GM19193 (cell line): ENCODE measurements around the gene TMUB1.
A peak's percentile ranks its signal among the peaks of the same experiment; 100 is the strongest.

Experiments
- POLR2A ChIP-seq: IDR thresholded peaks from 4 replicates; pipeline ENCODE4 v1.6.1; 2011; ENCODE audit not compliant: insufficient read depth, insufficient read length; ENCODE audit errors: extremely low read depth

TMUB1 gene

DNA sequence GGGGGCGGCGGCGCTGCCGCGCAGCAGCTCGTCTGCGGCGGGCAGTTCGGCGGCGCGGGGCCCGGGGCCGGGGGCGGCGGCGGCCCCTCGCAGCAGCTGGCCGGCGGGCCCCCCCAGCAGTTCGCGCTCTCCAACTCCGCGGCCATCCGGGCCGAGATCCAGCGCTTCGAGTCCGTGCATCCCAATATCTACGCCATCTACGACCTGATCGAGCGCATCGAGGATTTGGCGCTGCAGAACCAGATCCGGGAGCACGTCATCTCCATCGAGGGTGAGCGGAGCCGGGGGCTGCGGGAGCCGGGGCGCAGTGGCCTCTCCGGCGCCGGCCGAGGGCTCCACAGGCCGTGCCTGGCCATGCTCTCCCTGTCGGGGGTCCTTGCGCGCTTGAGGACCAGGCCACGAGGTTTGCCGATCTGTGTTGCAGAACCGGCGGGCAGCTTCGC lies 3.5 kb upstream of the TMUB1 start:
- no peak for TF ChIP-seq POLR2A

DNA sequence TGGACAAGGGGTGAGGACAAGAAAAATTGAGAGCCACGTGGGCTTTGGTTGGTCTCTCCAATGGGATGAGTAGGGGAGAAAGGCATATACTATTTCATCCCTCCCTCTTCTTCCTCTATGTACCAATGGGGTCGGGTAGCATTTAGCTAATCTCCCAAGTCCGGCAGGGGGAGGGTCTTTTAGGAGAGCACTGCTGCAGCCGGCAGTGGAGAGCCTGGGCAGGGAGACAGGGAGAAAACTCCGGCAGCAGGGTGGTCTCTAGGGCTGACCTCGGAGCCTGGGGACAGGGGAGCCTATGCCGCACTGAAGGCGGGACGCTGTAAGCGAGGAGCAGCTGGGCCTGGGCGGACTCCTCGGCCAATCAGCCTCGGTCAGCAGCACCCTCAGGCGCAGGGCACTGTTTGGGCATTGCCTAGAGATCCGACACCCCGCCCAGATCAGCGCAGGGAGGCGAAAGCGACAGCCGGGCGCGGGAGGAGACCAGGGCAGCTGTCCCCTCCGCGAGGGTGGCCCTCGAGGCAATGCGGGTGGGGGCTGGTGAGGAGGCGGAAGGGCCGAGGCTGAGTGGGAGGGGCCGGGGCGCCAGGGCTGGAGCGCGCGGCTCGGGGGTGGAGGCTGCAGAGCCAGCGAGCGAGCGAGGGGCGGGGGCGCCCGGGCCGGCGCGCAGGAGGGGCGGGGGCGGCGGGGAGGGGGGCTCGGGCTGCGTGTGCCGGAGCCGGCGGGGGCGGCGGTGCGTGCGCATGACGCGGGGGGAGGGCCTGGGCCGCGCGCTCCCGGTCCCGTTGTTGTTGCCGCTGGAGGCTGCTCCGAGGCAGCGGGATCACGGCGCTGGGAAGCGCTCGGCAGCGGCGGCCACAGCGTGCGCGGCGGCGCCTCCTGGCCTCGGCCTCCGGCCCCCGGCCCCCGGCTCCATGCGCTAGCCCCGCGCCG lies 2.7 kb upstream of the TMUB1 start, which contains the start of gene AGAP3:
Gene AGAP3 (plus strand): TSS at position 785 of the 930 bp plus-strand sequence. CDS start 267 bp downstream, outside the sequence.
- peak; percentile 63 for TF ChIP-seq POLR2A

DNA sequence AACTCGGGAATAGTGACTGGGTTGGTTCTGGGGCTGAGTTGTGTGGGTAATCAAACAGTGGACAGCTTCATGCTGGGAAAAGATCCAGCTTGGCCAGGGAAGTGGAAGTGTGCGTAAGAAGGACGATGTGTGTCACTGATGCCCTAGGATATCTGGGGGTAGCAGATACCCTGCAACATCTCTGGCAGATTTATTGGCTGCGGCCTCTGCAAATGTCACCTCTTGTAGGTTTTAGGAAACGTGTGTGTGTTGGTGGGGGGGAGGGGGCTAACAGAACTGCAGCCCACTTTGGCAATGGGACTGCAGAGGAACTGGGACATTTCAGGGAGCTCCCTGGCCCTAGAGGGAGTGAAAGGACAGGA lies 2.0 kb upstream of the TMUB1 start:
- TF ChIP-seq POLR2A = no peak

DNA sequence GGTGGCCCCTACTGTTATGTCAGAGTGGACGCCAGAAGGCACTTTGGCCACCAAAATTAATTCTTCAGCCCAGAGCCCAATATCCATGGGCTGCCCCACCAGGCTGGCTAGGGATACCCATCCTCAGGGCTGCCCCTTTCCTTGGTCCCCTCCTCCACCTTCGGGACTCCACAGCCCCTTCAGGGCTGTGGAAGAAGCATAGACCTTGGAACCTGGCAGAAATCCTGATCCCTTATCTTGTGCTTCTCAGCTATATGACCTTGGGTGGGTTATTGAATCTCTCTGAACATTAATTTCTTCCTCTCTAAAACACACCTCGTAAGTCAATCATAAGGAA lies 499 bp upstream of the TMUB1 start:
- no peak for TF ChIP-seq POLR2A

DNA sequence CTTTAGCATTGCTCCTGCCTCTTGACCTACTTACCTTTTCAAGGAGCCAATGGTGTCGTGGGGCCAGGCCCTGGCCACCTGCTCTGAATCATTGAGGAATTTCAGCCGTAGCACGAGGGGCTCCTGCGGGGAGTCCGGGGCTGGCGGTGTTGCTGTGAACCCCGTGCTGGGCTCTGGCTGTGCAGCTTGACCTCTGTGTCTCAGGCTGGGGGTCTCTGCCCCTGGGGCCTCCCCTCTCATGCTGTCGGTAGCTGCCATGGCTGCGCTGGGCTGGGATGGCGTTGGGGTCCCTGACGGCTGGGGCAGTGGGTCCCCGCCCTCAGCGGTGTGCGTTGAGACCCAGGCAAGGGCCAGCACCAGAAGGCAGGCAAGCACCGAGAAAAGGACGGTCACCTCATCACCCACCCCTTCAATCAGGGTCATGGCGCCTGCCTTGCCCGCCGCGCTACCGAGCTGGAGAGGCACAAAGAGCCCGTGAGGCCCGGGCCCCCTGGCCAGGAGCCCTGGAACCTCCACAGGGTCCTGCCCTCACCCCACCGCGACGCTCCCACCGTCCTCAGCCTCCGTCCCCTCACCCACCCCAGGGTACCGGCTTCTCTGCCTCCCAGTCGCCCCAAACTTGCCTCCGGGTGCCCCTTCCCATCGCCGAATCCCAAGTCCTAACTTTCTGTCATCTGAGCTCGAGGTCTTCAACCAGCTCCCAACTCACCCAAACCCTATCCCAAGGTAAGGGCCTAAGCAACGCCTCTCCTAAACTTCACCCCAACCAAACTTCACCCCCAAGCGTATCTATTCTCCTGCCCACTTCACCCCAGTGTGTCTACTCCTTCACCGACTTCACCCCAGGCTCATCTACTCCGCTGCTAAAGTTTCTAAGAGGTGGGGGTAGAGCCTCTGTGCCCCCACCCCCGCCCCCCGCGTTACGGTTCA lies 887 bp downstream of the TMUB1 start:
- TF ChIP-seq POLR2A = no peak

DNA sequence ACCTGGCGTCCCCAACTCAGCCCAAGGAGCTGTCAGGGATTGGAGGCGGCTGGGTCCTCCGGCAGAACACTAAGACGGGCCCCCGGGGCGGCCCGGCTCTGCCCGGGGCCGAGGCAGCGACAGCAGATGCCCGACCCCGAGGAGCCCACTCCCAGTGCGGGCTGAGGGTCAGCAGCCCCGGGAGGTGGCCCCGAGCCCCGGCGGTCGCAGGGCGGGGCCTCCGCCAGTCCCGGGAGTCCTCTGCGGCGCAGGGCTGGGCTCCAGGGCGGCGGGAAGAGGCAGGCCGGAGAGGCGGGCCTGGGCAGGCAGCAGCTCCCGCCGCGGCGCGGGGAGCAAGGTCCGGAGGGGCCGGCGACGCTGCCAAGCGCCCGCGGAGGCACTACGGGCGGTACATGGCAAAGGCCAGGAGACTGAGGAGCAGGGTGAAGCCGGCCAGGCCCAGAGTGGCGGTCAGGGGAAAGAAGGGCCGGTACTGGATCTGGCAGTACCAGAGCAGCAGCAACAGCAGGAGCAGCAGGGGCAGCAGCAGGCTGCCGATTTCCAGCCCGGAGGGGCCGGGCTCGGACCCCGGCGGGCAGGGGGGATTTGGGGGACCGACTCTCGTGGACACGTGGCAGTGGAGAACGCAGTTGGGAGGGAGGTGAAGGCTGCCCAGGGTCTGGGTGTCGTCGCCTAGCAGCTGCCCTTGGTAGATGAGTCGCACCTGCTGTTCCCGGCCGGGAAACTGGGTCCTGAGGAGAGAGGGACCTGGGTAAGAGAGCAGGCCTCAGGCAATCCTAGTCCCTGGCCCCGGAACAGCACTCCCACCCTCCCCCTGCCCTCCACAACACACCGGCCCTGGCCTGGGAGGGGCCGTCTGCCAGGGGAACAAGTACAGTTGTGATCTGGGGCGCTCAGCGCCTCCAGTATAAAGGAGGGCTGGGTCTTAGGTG lies 1.9 kb downstream of the TMUB1 start:
- no peak for TF ChIP-seq POLR2A

DNA sequence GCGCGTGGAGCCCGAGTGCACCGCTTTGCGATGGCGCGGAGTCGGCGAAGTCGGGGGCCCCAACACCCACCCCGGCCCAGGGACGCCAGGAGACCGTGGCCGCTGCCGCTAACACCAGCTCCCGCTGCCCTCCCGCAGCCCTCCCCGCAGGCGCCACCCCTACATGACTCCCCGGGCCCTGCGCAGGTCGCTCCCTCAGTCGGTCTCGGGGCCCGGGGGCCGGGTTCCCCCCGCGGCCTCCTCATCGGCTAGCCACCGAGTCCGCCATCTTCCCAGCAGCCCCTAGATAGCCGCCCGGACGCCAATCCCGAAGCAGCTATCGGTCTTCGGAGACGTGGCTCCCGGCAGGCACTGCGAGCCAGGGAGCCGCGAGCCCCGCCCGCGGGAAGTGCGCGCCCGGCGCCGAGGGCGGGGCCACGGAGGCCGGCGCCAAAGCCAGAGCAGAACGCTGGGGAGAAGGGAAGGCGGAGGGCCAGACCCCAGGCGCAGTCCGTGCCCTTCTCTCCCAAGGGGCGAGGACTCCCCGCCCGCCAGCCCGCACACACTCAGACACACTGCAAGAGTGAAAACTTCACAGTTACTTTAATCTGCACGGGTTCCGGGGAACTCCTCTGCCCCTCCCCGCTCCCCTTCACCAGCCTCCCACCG lies 2.6 kb downstream of the TMUB1 start, which contains the start of gene FASTK:
Gene FASTK (minus strand): TSS at position 288 of the 648 bp plus-strand sequence. CDS start 43 bp downstream, at position 245.
- TF ChIP-seq POLR2A = peak; percentile 89

DNA sequence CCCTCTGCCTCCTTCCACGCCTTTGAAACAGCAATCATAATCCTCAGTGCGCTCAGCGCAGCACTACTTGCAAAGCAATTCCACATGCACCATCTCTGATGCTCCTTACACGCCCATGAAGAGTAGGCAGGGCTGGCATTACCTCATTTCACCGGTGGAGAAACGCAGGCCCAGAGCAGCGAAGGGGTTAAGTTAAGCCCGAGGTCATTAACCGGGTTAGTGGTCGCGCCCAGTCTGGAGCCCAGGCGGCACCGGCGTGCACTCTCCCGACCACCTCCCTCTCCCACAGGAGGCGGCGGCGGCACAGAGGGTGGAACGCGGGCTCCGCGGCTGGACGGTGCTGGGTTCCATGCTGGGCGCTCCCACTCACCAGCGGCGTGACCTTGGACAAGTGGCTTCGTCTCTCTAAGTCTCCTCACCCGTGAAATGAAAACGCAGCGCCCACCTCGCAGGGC lies 3.2 kb downstream of the TMUB1 start:
- no peak for TF ChIP-seq POLR2A

DNA sequence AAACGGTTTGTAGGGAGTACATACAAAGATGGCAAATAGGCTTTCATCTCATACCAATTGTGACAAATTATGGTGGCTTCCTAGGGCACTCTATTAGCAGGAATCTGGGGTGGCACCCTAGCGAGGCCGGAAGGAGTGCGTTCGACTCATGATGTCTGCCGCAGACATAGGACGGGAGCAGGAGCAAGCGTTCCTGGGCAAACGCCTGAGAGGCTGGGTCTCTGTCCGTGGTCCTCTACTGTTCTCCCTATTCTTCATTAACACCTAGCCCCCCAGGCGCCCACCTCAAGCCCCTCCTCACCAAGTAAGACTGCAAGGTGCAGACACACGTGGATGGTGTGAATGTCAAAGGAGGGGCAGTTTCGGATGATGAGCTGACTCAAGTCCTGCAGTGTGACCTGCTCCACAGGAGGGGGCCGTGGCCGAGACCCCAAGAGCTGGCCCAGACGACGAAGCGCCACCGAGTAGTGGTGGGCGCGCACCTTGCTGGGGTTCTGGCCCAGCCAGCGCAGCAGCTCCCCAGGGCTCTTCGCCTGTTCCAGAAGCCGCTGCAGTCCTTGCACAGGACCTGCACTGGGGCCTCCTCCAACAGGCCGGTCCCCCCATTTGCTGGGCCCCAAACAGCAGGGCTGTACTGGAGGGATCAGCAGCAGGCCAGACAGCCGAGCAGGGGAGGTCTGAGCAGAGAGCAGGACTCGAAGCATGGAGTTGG lies 3.9 kb downstream of the TMUB1 start:
- no peak for TF ChIP-seq POLR2A

DNA sequence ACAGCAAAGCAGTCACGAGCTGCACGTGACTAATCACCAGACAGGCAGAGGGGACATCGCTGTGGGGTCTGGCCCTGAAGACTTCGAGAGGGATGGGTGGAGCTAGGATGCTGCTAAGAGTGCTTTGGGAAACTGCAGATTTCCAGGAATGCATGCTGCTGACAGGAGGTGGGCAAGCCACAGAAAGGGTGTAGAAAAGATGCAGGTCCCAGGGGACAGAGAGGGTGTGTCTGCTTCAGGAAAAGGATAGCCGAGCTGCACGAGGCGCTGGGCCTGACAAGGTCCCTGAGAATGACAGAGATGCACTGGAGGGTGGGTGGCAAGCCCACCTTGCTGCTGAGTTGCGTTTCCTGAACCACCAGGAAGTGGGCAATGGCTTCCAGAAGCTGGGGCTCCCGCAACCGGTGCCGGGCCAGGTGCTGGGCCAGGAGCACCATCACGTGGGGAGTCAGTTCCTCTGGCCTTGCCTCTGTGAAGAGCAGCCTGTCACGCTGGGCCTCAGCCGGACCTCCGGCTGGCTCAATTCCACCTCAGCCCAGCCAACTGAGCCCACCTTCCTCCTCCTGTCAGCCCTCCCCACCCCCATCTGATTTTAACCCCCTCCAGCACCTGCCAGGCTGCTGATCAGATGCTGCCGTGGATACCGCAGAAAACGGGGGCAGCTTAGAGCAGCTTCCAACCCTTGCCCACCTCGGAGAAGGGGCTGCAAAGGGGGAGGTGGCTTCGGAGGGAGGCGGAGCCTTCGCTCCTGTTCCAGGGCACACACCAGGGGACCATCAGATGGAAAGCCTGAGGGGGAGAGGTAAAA lies 4.9 kb downstream of the TMUB1 start:
- TF ChIP-seq POLR2A = peak; percentile 33

DNA sequence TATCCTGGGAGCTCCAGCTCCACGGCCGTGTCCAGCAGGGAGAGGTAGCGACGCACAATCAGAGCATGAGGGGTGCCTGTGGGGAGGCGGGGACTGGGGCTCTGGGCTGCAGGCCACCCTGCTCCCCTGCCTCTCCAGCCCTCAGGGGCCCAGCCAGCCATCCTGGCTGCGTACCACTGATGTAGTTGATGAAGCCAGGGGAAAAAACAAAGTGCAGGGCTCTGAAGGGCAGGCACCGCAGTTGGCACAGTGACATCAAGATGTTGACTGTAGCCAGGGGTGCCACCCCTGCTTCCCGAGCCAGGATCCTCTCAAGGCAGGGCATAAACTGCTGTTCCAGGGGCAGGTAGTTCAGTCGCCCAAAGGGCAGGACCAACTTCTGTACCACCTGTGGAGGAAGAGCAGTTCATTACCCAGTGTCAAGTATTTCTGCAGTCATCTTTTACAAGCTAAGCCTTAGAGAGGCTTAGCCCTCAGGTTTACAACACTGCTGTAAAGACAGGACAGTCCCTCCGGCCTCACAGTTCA lies 5.5 kb downstream of the TMUB1 start:
- no peak for TF ChIP-seq POLR2A
